Astrocyte of the cerebellum (primary cell): Measurements from ENCODE around the gene CDC20.
A peak's percentile ranks its signal among the peaks of the same experiment; 100 is the strongest.

ENCODE experiments used
- DNase-seq: peaks from one replicate; pipeline ENCODE4 v3.0.0-alpha.2; 2011; ENCODE audit warnings: low read depth
- H3K4me3 ChIP-seq: 2 replicates; pipeline ENCODE4 v1.5.1; 2011; ENCODE audit warnings: mild to moderate bottlenecking, low read depth, low read length, moderate library complexity
- in situ Hi-C: cut with HindIII; loops from 2 replicates; pipeline ENCODE4 v1.10.0; 2017; ENCODE audit warnings: low sequenced_read_pairs
- TF ChIP-seq, protein P1 (sequence below): IDR thresholded peaks from 2 replicates; pipeline ENCODE4 v1.5.1; 2012; ENCODE audit warnings: low read length, low read depth, moderate library complexity, mild to moderate bottlenecking; ENCODE audit errors: missing control alignments

Gene CDC20

DNA sequence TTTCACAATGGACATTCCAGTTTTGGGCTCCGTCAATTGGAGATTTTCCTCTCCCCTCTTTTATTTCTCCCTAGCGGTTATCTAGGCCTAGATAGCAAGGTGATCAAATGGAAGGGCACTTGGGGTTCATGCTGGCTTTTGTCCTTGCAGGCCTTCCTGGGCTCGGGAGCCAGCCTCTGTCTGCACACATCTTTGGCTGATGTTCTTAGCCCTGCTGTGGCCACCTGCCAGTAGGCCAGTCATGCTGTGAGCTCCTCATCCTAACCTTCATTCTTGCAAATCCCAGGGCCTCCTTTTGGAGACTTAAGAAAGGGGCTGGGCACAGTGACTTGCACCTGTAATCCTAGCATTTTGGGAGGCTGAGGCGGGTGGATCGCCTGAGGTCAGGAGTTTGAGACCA lies 44.5 kb upstream of the CDC20 start:
- in situ Hi-C loops: no loop called here
- no peak overlapping the region for H3K4me3 ChIP-seq
- TF ChIP-seq, protein P1, sequence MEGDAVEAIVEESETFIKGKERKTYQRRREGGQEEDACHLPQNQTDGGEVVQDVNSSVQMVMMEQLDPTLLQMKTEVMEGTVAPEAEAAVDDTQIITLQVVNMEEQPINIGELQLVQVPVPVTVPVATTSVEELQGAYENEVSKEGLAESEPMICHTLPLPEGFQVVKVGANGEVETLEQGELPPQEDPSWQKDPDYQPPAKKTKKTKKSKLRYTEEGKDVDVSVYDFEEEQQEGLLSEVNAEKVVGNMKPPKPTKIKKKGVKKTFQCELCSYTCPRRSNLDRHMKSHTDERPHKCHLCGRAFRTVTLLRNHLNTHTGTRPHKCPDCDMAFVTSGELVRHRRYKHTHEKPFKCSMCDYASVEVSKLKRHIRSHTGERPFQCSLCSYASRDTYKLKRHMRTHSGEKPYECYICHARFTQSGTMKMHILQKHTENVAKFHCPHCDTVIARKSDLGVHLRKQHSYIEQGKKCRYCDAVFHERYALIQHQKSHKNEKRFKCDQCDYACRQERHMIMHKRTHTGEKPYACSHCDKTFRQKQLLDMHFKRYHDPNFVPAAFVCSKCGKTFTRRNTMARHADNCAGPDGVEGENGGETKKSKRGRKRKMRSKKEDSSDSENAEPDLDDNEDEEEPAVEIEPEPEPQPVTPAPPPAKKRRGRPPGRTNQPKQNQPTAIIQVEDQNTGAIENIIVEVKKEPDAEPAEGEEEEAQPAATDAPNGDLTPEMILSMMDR: no peak
- DNase-seq: no peak

DNA sequence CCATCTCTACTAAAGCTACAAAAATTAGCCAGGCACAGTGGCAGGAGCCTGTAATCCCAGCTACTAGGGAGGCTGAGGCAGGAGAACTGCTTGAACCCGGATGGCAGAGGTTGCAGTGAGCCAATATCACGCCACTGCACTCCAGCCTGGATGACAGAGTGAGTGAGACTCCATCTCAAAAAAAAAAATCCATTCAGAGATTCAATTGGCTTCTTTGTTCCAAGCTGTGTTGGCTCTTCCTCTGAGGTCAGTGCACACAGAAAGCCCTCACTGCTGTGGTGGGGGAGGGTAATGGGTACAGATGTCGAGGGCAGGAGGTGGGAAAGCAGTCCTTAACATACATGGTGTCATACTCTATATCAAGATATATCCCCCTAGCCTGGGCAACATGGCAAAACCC lies 43.3 kb upstream of the CDC20 start:
- TF ChIP-seq, protein P1: no peak
- H3K4me3 ChIP-seq: no peak overlapping the region
- in situ Hi-C loops: no loop called here
- DNase-seq: no peak

DNA sequence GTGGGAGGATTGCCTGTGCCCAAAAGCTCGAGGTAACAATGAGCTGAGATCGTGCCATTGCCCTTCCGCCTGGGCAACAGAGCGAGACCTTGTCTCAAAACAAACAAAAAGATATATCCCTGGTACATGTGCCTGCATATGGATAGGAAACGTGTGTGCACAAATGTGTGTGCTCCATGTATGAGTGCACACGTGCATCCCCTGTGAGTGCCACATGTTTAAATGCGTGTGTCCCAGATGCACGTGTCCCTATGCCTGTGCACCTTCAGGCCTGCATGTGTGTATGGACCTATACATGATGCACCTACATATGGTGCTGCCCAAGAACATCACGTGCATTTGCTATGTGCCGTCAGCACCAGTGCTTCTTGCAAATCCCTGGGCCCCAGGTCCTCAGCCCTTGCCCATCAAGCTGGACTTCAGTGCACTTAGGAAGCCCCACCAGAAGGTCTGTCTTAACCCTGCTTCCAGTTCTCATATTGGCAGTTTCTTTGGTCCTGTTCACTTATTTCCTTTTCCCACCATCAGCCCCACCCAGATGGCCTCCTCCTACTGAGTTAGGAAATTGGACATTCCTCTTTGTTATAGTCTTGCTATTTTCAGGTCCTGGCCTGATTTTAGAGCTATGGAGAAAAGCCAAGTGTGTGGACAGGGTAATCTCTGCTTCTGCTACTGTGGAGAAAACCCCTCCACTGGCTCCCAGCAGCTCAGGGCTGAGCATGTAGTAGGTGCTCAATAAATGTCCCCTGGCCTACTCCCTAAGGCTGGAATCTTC lies 42.6 kb upstream of the CDC20 start:
- in situ Hi-C loops: no loop called here
- no peak for DNase-seq
- TF ChIP-seq, protein P1: no peak

DNA sequence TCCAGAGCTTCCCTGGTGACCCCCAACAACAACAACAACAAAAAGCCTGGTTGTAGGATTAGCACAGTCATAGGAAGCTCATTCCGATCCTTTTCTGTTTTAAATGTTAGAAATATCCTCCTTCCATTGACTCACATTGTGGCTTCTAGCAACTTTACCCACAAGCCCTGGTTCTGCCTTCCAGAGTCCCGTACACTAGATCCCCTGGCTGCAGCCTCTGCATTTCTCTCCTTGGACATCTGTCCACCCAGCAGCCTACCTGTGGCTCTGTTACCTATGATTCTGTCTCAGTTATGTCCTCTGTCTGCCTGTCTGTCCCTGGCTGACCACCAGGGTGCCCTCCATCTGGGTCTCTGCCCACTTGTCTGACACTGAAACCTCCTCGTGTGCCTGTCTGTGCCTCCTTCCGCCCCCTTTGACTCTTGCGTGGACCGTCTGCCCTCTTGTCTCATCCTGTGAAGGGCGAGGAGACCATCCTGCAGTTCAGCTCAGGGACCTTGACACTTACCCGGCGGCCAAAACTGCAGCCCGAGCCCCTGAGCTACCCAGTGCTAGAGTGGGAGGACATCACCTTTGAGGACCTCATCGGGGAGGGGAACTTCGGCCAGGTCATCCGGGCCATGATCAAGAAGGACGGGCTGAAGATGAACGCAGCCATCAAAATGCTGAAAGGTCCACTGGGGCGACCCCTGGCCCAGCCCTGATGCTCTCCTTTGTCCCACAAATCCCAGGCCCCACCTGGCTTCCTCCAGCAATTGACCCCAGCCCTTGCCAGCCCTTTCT lies 41.9 kb upstream of the CDC20 start:
- in situ Hi-C loops: no loop called here
- DNase-seq: no peak
- TF ChIP-seq, protein P1: peak; percentile 24
- H3K4me3 ChIP-seq: no peak overlapping the region

More for the DNA sequence above, 42.6 kb upstream of the CDC20 start:
- H3K4me3 ChIP-seq: no peak overlapping the region

DNA sequence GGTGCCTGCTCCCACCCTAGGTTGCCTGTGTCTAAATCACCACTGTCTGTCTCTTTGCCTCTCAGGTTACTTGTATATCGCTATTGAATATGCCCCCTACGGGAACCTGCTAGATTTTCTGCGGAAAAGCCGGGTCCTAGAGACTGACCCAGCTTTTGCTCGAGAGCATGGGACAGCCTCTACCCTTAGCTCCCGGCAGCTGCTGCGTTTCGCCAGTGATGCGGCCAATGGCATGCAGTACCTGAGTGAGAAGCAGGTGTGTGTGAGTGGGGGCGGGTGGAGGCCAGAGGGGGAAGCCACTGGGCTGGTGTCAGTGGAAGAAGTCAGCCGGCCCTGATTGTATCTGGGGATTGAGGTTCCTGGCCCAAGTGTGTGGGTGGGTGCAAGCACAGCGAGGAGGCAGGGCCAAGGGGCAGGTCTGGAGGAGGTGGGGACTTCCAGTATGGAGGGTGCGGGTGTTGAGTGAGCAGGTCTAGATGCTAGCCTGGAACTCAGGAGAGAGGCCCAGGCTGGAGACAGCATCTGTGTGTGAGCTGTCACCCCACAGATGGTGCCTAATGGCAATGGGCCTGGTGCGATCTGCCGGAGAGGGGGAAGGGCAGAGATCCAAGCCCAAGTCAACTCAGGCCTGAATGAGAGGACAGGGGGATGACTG lies 40.8 kb upstream of the CDC20 start:
- in situ Hi-C loops: no loop called here
- TF ChIP-seq, protein P1: no peak
- DNase-seq: no peak
- no peak overlapping the region for H3K4me3 ChIP-seq

DNA sequence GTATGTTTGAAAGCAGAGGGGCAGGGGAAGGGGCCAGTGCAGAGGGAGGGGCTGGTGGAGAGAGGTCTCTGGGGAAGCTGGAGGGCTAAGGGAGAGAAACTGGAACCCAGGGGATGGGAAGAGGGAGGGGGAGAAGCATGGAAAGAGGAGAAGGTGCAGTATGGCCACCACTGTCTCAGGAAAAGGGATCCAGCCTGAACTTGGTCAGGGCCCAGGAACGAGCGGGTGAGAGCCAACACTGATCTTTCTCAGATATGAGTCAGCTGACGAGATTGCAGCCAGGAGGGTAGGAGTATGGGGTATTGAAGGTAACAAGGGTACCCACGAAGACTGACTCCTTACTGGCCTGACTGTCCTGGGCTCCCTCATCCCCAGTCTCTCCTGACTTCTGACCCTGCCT lies 40.0 kb upstream of the CDC20 start:
- in situ Hi-C loops: no loop called here
- TF ChIP-seq, protein P1: no peak
- no peak overlapping the region for H3K4me3 ChIP-seq
- DNase-seq: no peak
